Measurements from ENCODE around the gene CIZ1.

The CIZ1 gene

GRCh38 chr9:128225770-128226411, 34.5 kb upstream of the CIZ1 start:
- TF ChIP-seq CTCF (IDR thresholded peaks at IDR 0.05; ENCODE audit: borderline replicate concordance, insufficient read depth, low read depth, low read length) = no peak

GRCh38 chr9:128224877-128225276, 33.5 kb upstream of the CIZ1 start:
- H3K4me3 ChIP-seq (ENCODE audit: low read depth, low read length) = no peak overlapping the region
- TF ChIP-seq CTCF (IDR thresholded peaks at IDR 0.05; ENCODE audit: borderline replicate concordance, insufficient read depth, low read depth, low read length) = no peak

More at GRCh38 chr9:128225770-128226411, 34.5 kb upstream of the CIZ1 start:
- H3K4me3 ChIP-seq (ENCODE audit: low read depth, low read length) = no peak overlapping the region

- no peak for TF ChIP-seq CTCF (IDR thresholded peaks at IDR 0.05; ENCODE audit: borderline replicate concordance, insufficient read depth, low read depth, low read length)
Measured at GRCh38 chr9:128222880-128223670, 31.7 kb upstream of the CIZ1 start.

GRCh38 chr9:128222026-128222425, 30.7 kb upstream of the CIZ1 start:
- H3K4me3 ChIP-seq (ENCODE audit: low read depth, low read length) = no peak overlapping the region
- no peak for TF ChIP-seq CTCF (IDR thresholded peaks at IDR 0.05; ENCODE audit: borderline replicate concordance, insufficient read depth, low read depth, low read length)

More at GRCh38 chr9:128222880-128223670, 31.7 kb upstream of the CIZ1 start:
- no peak overlapping the region for H3K4me3 ChIP-seq (ENCODE audit: low read depth, low read length)

- no peak overlapping the region for H3K4me3 ChIP-seq (ENCODE audit: low read depth, low read length)
- TF ChIP-seq CTCF (IDR thresholded peaks at IDR 0.05; ENCODE audit: borderline replicate concordance, insufficient read depth, low read depth, low read length) = no peak
Measured at GRCh38 chr9:128219831-128220230, 28.5 kb upstream of the CIZ1 start.

- no peak for TF ChIP-seq CTCF (IDR thresholded peaks at IDR 0.05; ENCODE audit: borderline replicate concordance, insufficient read depth, low read depth, low read length)
- peak overlapping the region; percentile 55 for H3K4me3 ChIP-seq (ENCODE audit: low read depth, low read length)
Measured at GRCh38 chr9:128218518-128219389, 27.4 kb upstream of the CIZ1 start.
